HL-60 (cell line): ENCODE results near the gene IDH3B.

Source experiments
- DNase-seq, 2 experiments: peaks; one replicate each; pipeline ENCODE4 v3.0.0-alpha.2; 2010 to 2020; ENCODE audit warnings: low read depth in 1 of 2, low spot score in 1 of 2
- H3K27ac ChIP-seq: fragments of 250-450 bp; sonication (Bioruptor Pico); replicated peaks from 2 replicates; pipeline ENCODE4 v1.5.1; 2020; ENCODE audit warnings: mild to moderate bottlenecking, moderate library complexity
- H3K27me3 ChIP-seq: fragments of 250-450 bp; sonication (Bioruptor Pico); 2 replicates; pipeline ENCODE4 v1.5.1; 2021; ENCODE audit warnings: mild to moderate bottlenecking, moderate library complexity; ENCODE audit not compliant: insufficient read depth, poor library complexity, severe bottlenecking
- H3K4me3 ChIP-seq: replicated peaks from 2 replicates; pipeline ENCODE4 v1.5.1; 2011; ENCODE audit warnings: mild to moderate bottlenecking, control low read depth, low read length; ENCODE audit not compliant: insufficient read depth
- GABPA ChIP-seq: IDR thresholded peaks from 2 replicates; pipeline ENCODE4 v1.6.1; 2012; ENCODE audit warnings: low read depth
- POLR2AphosphoS5 ChIP-seq: IDR thresholded peaks from 2 replicates; pipeline ENCODE4 v1.6.1; 2012; ENCODE audit warnings: low read depth
- SPI1 ChIP-seq: IDR thresholded peaks from 2 replicates; pipeline ENCODE4 v1.6.1; 2012; ENCODE audit warnings: low read depth, mild to moderate bottlenecking, borderline replicate concordance
- TF ChIP-seq, protein P1 (sequence below): IDR thresholded peaks from one replicate; pipeline ENCODE4 v1.5.1; 2011; ENCODE audit warnings: low read length, control low read depth, inconsistent platforms; ENCODE audit not compliant: insufficient read depth
- TF ChIP-seq, protein P2 (sequence below): IDR thresholded peaks from 2 replicates; pipeline ENCODE4 v1.6.1; 2012; ENCODE audit warnings: low read depth; ENCODE audit not compliant: insufficient replicate concordance

IDH3B gene

DNA sequence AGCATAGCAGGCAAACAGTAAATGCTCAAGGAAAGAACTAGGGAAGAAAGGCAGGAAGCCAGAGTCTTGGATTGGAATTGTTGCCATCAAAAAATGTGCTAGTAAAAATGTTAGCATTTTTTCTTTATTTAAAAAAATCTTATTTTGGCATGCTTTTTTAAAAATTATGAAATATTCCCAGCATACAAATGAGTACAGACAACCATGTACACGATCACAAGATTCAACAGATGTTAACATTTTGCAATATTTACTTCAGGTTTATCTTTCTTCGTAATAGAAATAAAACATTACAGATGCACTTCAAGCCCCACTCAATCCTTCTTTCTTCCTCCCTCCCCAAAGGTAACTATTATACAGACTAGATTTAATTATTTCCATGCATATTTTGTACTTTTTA lies 39.0 kb downstream of the IDH3B start:
- no peak for DNase-seq
- no peak overlapping the region for H3K27ac ChIP-seq
- H3K4me3 ChIP-seq, result no peak overlapping the region
- TF ChIP-seq, protein P1, sequence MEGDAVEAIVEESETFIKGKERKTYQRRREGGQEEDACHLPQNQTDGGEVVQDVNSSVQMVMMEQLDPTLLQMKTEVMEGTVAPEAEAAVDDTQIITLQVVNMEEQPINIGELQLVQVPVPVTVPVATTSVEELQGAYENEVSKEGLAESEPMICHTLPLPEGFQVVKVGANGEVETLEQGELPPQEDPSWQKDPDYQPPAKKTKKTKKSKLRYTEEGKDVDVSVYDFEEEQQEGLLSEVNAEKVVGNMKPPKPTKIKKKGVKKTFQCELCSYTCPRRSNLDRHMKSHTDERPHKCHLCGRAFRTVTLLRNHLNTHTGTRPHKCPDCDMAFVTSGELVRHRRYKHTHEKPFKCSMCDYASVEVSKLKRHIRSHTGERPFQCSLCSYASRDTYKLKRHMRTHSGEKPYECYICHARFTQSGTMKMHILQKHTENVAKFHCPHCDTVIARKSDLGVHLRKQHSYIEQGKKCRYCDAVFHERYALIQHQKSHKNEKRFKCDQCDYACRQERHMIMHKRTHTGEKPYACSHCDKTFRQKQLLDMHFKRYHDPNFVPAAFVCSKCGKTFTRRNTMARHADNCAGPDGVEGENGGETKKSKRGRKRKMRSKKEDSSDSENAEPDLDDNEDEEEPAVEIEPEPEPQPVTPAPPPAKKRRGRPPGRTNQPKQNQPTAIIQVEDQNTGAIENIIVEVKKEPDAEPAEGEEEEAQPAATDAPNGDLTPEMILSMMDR, result no peak
- no peak for TF ChIP-seq GABPA
- TF ChIP-seq, protein P2, sequence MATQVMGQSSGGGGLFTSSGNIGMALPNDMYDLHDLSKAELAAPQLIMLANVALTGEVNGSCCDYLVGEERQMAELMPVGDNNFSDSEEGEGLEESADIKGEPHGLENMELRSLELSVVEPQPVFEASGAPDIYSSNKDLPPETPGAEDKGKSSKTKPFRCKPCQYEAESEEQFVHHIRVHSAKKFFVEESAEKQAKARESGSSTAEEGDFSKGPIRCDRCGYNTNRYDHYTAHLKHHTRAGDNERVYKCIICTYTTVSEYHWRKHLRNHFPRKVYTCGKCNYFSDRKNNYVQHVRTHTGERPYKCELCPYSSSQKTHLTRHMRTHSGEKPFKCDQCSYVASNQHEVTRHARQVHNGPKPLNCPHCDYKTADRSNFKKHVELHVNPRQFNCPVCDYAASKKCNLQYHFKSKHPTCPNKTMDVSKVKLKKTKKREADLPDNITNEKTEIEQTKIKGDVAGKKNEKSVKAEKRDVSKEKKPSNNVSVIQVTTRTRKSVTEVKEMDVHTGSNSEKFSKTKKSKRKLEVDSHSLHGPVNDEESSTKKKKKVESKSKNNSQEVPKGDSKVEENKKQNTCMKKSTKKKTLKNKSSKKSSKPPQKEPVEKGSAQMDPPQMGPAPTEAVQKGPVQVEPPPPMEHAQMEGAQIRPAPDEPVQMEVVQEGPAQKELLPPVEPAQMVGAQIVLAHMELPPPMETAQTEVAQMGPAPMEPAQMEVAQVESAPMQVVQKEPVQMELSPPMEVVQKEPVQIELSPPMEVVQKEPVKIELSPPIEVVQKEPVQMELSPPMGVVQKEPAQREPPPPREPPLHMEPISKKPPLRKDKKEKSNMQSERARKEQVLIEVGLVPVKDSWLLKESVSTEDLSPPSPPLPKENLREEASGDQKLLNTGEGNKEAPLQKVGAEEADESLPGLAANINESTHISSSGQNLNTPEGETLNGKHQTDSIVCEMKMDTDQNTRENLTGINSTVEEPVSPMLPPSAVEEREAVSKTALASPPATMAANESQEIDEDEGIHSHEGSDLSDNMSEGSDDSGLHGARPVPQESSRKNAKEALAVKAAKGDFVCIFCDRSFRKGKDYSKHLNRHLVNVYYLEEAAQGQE, result no peak
- TF ChIP-seq SPI1, result no peak
- no peak for TF ChIP-seq POLR2AphosphoS5
- H3K27me3 ChIP-seq, result no peaks in the 10 kb centered on the region

DNA sequence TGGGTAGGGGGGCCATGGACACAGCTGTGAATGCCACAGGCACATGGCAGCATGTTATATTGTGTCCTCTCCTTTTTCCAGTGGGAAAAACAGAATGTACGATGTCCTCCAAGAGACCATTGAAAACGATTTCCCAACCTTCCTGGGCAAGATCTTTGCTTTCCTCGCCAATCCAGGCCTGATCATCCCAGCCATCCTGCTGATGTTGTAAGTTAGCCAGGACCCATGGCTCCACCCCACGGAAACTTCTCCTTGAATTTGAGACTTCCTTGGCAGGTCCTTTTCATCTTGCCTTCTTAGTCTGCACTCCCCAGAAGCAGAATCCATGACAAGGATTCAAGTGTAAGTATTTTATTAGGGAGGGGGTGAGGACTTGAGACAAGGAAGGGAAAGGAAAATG lies 39.8 kb downstream of the IDH3B start:
- TF ChIP-seq SPI1, result no peak
- TF ChIP-seq, protein P1, result no peak
- TF ChIP-seq GABPA, result no peak
- no peak for TF ChIP-seq POLR2AphosphoS5
- TF ChIP-seq, protein P2, result no peak
- no peak for DNase-seq
- Histone ChIP-seq H3K27ac (no peak overlapping the region), H3K4me3 (no peak overlapping the region), H3K27me3 (no peaks in the 10 kb centered on the region)

DNA sequence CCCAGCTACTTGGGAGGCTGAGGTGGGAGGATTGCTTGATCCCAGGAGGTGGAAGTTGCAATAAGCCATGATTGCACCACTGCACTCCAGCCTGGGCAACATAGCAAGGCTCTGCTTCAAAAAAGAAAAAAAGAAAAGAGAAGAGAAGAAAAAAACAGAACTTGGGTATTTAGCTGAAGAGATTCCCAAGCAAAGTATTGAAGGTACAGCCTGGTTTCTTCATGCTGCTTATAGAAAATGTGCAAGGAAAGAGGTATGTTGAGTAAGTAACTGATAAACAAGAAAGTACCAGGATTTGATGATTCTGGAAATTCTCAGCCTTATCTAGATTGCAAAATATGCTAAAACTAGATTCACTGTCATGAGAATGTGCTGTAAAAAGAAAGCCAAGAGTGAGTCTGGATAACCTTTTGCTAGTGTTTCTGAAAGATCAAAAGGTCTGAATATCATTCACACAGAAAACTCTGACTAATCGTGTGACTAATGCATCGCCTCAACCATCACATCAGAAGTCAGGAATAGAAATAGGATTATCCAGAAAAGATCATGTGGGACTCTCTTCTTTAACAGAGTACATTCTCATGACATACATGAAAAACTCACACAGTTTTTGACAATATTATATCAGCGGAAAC lies 43.9 kb downstream of the IDH3B start:
- no peak for DNase-seq
- Histone ChIP-seq H3K27me3 (no peaks in the 10 kb centered on the region), H3K4me3 (no peak overlapping the region), H3K27ac (no peak overlapping the region)
- no peak for TF ChIP-seq SPI1

DNA sequence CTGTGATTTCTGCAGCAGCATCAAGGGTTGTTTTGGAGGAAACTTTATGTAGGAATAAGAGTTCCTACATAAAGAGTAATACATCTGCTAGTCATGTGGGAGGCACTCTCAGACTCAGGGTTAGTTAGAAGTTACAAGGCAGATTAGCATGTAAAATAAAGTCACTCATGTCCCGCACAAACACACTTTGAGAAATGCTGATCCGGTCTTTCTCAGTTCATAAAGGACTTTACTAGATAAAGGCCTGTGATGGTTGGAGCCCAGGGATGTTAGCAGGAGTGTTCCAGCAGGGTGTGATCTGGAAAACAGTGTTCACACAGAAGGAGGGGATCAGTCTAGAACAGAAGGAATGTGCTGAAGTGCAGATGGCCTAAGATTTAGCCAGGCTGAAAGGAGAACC lies 44.7 kb downstream of the IDH3B start:
- no peak overlapping the region for H3K4me3 ChIP-seq

More for the DNA sequence above, 44.7 kb downstream of the IDH3B start:
- DNase-seq, result no peak
- H3K27me3 ChIP-seq, result no peaks in the 10 kb centered on the region
- H3K27ac ChIP-seq, result no peak overlapping the region
- no peak for TF ChIP-seq GABPA
- TF ChIP-seq, protein P2, result no peak
- no peak for TF ChIP-seq POLR2AphosphoS5
- TF ChIP-seq, protein P1, result no peak
- TF ChIP-seq SPI1, result no peak
